HUDEP-2 (cell line): ENCODE data around the gene POLR3GL.

Experiments used
- DNase-seq, 76 experiments: peaks; one replicate each; lab custom pipeline; 2025; ENCODE audit not compliant: unreplicated experiment in 76 of 76; lab: John Stamatoyannopoulos, UW

The POLR3GL gene

DNA sequence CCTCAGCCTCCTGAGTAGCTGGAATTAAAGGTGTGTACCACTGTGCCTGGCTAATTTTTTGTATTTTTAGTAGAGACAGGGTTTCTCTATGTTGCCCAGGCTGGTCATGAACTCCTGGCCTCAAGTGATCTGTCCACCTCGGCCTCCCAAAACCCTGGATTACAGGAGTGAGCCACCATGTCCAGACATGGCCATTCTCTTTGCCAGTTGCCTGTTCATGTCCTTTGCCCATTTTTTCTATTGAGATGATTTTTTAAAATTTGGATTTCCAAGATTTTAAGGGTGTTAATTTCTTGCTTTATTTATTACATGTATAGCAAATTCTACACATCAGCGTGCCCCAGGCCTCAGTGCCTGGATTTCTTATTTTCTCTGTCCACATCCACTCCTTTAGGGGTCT, 2.8 kb downstream of the POLR3GL start:
- DNase-seq, result no peak

DNA sequence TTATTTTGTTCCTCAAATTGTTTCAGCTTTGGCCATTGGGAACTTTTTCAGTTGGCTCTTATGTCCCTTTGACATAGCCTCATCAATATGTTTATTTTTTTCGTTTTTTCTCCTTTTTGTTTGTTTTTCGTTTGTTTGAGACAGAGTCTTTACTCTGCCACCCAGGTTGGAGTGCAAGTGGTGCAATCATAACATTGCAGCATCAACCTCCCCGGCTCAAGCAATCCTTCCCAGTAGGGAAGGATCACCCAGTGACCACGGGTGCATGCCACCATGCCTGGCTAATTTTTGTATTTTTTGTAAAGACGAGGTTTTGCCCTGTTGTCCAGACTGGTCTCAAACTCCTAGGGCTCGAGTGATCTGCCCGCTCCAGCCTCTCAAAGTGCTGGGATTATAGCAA, 8.1 kb downstream of the POLR3GL start:
- DNase-seq, result no peak

- no peak for DNase-seq
These were observed 10.2 kb downstream of the POLR3GL start for GRCh38 chr1:145974721-145975120.

- DNase-seq, result no peak
These were observed 10.7 kb downstream of the POLR3GL start for GRCh38 chr1:145975216-145975615.

DNA sequence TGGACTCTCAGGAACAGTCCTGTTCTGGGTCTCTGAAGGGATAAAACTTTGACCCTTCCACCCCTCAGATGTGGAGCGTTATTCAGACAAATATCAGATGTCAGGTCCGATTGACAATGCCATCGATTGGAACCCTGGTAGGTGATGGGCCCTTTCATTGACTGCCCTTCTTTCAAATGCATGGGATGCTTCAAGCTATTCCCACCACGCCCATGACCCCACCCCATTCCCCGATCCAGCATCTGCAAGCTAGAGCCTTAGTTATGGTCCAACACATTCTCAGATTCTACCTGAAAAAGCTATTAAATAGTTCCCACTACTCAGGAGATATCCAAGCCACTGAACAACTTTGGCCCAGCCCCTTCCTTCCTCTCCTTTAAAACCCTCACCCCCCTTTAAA, 12.5 kb downstream of the POLR3GL start:
- no peak for DNase-seq

DNA sequence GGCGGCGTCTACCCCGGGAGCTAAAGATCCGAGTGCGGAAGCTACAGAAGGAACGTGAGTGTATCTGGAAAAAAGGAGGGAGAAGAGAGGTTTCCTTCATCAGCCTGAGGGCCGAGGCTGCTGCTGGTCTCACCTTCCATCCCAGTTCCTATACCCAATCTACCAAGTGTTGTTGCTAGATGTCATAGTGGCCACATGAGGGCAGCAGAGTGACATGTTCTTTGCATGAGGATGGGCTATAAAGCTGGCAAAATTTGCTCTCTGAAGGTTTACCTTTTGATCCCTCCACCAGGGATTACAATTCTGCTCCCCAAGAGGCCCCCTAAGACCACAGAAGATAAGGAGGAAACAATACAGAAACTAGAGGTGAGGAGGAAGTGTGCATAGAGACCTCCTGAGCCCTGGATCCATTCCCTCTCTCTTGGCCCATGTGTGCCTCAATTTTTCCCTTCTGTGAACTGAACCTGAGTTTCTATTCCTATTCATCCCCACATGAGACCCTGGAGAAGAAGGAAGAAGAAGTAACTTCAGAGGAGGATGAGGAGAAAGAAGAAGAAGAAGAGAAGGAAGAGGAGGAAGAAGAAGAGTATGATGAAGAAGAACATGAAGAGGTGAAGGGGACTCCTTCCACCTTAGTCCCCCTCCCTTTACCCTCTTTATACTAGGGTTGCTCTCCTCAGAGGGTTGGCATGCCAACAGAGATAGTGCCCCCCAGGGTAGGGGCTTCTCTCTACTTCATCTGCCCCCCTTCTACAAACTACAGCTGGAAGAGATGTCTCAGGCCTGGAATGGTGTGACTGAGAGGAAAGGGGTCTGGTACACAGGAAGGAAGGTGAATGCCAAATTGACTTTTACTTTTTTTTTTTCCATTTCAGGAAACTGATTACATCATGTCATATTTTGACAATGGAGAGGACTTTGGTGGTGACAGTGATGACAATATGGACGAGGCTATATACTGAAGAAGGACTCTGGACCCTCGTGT, 13.3 kb downstream of the POLR3GL start:
- peak in 68 of 76 experiments; percentile 22 to 85 (median 56) for DNase-seq

- no peak for DNase-seq
These were observed 14.0 kb downstream of the POLR3GL start for GRCh38 chr1:145978471-145978853.

GRCh38 chr1:145978854-145979745, 14.6 kb downstream of the POLR3GL start:
- peak in 74 of 76 experiments; percentile 55 to 99 (median 95) for DNase-seq

DNA sequence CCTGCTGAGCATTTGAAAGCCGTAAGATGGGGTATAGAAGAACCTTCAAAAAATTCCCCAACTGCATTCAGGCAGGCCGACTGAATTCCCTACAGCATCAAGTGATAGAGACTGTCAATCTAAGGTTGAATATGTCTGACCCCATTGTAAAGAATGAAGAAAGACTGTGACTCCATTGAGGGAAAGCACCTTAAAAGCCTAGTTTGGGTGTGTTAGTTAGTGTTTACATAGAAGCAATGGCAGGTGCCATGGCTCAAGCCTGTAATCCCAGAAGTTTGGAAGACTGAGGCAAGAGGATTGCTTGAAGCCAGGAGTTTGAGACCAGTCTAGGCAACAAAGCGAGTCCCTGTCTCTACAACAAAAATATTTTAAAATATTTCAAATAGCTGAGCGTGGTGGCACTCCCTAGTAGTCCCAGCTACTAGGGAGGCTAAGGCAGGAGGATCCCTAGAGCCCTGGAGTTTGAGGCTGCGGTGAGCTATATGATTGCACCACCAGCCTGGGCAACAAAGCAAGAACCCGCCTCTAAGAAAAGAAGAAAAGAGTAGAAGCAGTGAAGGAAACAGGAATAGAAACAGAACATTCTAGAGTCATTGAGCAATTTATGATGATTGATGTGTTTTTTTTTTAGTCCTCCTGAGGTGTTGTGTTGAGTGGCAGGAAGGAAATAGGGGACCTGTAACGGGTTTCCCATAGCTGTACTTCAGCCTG, 15.4 kb downstream of the POLR3GL start:
- DNase-seq, result peak in 1 of 76 experiments; percentile 55

DNA sequence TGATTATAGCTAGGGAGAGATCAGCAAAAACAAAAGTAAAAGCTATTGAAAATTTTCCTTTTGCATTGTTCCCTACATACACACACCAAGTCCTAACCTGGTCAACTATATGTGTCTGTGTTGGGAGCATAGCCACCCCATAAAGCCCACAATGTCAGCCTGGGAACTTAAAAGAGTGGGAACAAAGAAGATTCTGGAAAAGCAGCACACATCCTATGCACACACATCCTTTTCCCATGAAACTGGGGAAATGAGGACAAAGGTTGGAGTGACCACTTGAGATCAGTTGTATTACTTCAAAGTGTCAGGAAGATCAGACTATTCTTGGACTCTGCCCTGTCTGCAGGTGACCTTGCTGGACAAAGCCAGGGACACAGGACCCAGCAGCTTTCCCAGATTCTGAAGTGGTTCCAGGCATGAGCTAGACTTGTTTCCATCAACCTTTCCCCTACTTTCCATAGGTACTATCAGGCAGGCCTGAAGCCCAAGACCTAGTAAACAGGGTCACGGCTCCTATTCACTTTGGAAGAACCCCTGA, 16.0 kb downstream of the POLR3GL start:
- DNase-seq, result no peak

- no peak for DNase-seq
These were observed 17.7 kb downstream of the POLR3GL start for GRCh38 chr1:145982010-145982723.

GRCh38 chr1:145983206-145983675, 18.8 kb downstream of the POLR3GL start:
- DNase-seq, result no peak

- DNase-seq, result no peak
These were observed 19.7 kb downstream of the POLR3GL start for GRCh38 chr1:145983960-145984830.

DNA sequence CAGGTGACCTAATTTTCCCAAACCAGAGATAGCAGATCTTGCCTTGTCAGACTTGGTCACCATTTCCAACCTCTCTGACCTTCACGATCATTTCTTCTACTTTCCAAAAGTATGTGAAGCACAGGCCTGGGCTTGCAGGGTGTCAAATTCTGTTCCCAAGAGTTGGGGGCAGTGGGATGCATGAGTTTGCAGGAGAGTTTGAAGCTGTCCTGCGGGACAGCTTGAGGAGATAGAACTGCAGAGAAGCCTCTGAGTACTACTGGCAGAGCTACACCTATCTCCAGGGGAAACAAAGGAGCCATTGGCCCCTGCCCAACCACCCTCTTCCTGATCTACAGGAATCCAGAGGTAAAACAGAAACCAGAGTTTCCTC, 20.6 kb downstream of the POLR3GL start:
- no peak for DNase-seq

DNA sequence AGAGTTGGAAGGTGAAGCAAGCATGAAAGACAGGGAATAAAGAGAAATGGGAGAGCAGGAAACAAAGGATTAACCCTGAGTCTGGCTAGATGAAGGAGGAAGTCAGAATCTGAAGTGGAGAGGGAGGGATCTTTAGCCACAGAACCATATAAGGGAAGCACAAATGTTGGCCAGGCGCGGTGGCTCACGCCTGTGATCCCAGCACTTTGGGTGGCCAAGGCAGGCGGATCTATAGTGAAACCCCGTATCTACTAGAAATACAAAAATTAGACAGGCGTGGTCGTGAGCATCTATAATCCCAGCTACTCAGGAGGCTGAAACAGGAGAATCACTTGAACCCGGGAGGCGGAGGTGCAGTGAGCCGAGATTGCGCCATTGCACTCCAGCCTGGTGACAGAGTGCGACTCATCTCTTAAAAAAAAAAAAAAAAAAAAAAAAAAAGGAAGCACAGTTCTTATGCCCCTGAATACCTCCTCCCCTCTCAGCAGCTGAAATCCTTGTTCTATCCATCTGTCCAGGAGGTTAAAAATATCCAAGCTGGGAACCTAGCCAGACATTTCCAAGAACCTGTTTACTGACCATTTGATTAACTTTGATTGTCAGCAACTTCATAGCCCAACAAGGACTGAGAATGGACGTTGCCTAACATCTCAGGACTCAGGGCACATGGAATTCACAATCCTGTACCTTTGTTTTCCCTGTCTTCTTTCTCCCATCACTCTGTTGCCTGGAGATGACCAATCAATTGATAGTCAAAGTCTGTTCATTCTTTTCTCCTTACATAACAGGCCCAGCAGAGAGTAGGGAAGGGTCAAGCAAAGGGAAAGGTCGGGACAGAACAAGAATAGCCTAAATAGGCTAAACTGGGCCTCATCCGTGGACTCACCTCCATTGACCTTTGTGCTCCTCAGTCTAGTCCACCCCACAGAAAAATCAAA, 21.3 kb downstream of the POLR3GL start:
- no peak for DNase-seq

DNA sequence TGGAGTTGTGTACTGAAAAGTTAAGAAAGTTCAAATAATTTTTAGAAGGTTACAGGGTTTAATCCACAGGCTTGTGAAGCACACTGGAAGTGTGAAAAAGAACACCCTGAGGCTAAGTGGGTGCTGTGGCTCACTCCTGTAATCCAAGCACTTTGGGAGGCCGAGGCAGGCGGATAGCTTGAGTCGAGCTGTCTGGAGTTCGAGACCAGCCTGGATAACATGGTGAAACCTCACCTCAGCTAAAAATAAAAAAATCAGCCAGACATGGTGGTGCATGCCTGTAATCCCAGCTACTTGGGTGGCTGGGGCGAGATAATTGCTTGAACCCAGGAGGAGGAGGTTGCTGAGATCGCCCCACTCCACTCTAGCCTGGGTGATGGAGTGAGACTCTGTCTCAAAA, 22.1 kb downstream of the POLR3GL start:
- DNase-seq, result no peak

GRCh38 chr1:145987926-145988325, 23.4 kb downstream of the POLR3GL start:
- DNase-seq, result no peak

- DNase-seq, result no peak
These were observed 24.3 kb downstream of the POLR3GL start for GRCh38 chr1:145988773-145989172.
